ENCODE measurements around the gene EMILIN2.
A peak's percentile ranks its signal among the peaks of the same experiment; 100 is the strongest.
"Not testable (repeated sequence)": the region's sequence is repeated elsewhere in the genome, so short reads cannot be mapped to it uniquely, and the experiment has no call there.

EMILIN2 gene

DNA sequence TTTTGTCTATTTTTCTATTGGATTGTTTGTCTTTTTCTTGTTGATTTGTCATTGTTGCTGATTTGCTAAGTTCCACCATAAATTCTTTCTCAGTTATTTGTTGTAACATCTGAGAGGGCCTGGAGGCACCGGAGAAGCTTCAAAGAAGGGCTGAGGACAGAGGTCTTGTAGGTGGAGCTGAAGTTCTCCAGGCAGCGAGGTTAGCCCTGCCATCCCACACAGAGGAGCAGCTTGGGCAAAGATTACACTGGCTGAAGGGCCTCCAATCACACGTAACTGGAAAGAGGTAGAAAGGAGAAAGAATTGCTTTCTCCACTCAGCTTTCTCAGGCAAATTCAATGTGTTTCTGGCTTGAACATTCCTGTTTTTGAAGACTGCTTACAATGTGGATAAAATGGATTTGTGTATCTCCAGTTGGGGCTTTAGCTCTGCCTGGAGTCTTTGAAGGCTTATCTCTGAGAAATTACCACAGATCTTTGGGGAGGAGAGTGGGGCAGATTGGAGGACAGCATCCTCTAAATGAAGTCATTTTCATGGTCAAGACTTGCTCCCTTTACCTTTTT is 21.1 kb upstream of the EMILIN2 start:
- DNase-seq = no peak
- TF ChIP-seq GATA1 (IDR thresholded peaks at IDR 0.05; ENCODE audit: low read depth, low read length) = no peak
- no peak for TF ChIP-seq POLR2A (IDR thresholded peaks at IDR 0.05; ENCODE audit: low read length)

DNA sequence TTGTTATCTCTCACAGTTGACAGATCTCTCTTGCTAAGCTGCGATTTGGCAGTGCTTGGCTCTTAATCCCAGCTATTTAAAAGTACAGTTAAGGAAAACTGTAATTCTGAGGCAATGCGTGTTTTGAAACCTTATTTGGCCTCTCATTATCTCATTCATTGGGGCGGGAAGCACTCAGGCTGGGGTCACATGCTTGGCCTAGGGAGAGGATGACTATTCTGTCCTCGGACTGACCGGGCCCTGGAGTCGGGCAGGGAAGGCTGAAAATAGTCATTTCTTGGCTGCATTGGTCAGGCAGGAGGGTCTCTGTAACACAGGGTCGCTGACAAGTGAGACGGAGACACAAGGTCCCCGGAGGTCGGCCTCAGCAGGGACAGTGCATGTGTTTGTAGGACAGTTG is 20.2 kb upstream of the EMILIN2 start:
- DNase-seq = no peak
- TF ChIP-seq GATA1 (IDR thresholded peaks at IDR 0.05; ENCODE audit: low read depth, low read length) (no peak), POLR2A (IDR thresholded peaks at IDR 0.05; ENCODE audit: low read length) (no peak)

DNA sequence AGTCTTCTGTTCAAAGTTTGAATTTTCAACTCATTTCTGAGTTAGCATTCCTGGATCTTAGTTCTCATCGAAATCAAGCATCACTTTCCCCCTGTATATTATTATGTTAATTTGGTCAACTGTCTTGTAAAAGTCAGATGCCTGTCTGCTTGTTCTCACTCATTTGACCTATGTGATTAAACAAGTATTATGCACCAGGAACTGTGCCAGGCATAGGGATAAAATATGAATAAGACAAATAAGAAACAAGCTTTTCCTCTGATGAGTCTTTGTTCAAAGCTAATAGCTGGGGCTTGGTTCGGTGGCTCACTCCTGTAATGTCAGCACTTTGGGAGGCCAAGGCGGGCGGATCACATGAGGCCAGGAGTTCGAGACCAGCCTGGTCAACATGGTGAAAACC is 19.7 kb upstream of the EMILIN2 start:
- no peak for DNase-seq

DNA sequence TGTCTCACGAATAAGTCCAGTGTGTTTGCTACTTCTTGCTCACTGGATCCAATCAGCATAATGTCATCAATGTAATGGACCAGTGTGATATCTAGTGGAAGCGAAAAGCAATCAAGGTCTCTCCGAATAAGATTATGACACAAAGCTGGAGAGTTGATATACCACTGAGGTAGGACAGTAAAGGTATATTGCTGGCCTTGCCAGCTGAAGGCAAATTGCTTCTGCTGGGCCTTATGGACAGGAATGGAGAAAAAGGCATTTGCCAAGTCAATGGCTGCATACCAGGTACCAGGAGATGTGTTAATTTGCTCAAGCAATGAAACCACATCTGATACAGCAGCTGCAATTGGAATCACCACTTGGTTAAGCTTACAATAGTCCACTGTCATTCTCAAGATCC is 10.7 kb upstream of the EMILIN2 start:
- not testable (repeated sequence) for DNase-seq

More for the DNA sequence above, 19.7 kb upstream of the EMILIN2 start:
- TF ChIP-seq POLR2A (IDR thresholded peaks at IDR 0.05; ENCODE audit: low read length) = no peak
- TF ChIP-seq GATA1 (IDR thresholded peaks at IDR 0.05; ENCODE audit: low read depth, low read length) = no peak

DNA sequence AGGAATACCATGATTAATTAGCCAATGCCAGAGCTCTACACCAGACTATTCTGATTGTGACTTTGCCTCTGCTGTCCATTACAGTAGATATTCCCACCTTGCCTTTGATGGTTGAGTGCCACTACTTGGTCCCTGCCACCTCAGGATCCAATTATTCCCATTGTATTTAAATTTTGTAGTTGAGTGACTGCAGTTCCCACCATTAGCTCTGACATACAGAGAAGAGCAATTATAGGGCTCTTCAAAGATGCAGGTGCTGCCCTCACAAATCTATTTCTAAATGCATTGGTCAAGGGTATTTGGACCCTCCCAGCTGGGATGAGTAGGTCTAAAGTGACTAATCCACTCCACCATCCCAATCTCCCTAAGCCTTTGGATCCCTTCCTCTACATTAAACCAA is 9.5 kb upstream of the EMILIN2 start:
- DNase-seq = not testable (repeated sequence)

DNA sequence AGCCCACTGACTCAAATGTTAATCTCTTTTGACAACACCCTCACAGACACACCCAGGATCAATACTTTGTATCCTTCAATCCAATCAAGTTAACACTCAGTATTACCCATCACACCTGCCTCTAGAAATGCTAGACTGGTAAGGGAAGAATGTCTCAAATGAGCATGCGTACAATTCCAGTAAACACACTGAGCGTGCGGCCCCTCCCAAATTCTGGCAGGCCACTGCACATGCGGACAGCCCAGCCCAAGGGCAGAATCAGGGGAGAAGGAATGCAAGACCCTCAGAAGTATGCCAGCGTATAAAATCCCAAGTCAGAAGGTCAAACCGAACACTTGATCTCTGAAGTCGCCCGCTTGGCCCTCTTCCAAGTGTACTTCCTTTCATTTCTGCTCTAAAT is 7.6 kb upstream of the EMILIN2 start:
- TF ChIP-seq POLR2A (IDR thresholded peaks at IDR 0.05; ENCODE audit: low read length) (no peak), GATA1 (IDR thresholded peaks at IDR 0.05; ENCODE audit: low read depth, low read length) (no peak)
- no peak for DNase-seq

DNA sequence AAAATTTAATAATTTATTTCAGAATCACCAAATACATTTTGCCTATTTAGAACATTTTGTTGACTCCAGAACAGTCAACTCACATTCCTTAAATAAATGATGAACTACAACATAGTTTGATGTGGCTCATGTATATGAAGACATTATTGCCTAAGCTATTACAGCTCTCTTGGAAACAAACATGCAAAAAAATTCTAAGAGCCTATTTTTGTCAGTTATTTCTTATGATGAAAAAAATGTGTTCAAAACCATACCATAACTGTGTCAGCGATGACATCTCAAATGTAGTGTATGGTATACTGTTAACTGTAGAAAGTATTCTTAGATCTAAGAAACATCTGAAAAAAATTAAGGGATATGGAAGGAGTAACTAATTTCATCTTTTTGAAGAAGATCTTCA is 6.3 kb upstream of the EMILIN2 start:
- no peak for TF ChIP-seq GATA1 (IDR thresholded peaks at IDR 0.05; ENCODE audit: low read depth, low read length)
- no peak for DNase-seq

DNA sequence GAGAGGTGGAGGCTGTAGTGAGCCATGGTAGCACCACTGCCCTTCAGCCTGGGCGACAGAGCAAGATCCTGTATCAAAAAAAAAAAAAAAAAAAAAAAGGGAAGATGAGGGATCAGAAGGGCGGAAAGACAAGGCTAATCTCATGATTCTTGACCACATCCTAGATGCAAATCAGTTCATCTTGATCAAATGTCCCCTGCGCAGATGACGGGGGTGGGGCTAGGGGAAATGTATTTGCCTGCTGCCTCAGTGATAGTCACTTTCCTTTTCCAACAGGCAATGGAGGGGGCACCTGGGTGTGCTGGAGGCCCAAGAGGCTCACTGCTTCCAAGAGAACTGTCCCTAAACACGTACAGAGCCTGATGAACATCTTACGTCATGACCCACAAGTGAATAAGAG is 3.7 kb upstream of the EMILIN2 start:
- no peak for DNase-seq
- TF ChIP-seq GATA1 (IDR thresholded peaks at IDR 0.05; ENCODE audit: low read depth, low read length) = no peak
- TF ChIP-seq POLR2A (IDR thresholded peaks at IDR 0.05; ENCODE audit: low read length) = no peak

DNA sequence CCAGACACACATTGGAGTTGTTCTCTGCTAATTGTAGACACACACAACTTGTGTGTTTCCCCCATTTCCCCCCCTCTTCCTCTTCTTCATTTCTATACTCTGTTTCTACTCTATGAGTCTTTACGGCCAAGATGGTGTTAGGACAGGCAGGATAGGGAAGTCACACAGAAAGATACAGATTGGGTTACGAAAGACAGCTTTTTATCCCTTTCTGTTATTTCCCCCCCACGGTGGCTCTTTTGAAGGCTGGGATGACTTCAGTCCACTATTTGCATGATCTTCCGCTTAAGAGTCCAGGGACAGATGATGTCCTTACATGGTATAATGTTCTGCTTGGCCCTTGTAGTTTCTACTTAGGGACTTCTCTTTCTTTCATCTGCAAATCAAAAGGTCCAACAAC is 1.6 kb upstream of the EMILIN2 start:
- DNase-seq = no peak
- no peak for TF ChIP-seq POLR2A (IDR thresholded peaks at IDR 0.05; ENCODE audit: low read length)
- no peak for TF ChIP-seq GATA1 (IDR thresholded peaks at IDR 0.05; ENCODE audit: low read depth, low read length)

DNA sequence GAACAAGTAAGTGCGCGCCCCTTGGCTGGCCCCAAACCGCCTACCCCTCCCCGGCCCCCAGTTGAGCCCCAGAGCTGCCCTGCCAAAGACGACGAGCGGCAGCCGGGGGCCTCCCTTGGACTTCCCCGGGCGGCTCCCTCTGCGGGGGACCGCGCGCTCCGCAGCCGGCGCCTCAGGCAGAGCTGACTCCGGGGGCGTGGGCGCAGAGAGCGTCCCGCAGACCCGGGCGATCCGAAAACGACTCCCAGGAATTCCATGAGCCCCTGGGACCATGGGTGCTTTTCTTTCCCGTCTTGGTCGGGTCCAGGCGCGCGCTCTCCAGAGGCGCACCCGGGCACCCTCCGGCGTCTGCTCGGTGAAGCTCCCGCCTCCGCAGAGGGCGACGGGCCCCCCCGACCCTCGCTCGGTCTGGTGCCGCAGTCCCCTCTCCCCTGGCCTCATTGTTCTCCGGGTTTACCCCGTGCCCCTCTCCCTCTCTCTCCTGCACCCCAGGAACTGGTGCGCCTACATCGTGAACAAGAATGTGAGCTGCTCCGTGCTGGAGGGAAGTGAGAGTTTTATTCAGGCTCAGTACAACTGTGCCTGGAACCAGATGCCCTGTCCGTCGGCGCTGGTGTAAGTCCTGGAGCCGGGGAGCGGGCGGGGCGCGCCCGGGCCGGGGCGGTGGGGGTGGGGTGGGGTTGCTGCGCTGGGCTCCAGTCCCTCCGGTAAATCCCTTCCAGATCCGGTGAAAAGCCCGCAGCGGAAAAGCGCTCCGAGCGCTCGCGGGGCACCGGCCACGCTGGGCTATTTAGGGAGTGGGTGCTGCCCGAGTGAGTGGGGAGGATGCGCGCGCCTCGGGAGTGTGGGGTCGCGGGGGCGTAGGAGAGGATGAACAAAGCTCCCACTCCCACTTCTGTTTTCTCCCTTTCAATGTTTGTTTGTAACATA is 776 bp downstream of the EMILIN2 start:
- no peak for TF ChIP-seq POLR2A (IDR thresholded peaks at IDR 0.05; ENCODE audit: low read length)
- no peak for TF ChIP-seq GATA1 (IDR thresholded peaks at IDR 0.05; ENCODE audit: low read depth, low read length)
- no peak for DNase-seq

DNA sequence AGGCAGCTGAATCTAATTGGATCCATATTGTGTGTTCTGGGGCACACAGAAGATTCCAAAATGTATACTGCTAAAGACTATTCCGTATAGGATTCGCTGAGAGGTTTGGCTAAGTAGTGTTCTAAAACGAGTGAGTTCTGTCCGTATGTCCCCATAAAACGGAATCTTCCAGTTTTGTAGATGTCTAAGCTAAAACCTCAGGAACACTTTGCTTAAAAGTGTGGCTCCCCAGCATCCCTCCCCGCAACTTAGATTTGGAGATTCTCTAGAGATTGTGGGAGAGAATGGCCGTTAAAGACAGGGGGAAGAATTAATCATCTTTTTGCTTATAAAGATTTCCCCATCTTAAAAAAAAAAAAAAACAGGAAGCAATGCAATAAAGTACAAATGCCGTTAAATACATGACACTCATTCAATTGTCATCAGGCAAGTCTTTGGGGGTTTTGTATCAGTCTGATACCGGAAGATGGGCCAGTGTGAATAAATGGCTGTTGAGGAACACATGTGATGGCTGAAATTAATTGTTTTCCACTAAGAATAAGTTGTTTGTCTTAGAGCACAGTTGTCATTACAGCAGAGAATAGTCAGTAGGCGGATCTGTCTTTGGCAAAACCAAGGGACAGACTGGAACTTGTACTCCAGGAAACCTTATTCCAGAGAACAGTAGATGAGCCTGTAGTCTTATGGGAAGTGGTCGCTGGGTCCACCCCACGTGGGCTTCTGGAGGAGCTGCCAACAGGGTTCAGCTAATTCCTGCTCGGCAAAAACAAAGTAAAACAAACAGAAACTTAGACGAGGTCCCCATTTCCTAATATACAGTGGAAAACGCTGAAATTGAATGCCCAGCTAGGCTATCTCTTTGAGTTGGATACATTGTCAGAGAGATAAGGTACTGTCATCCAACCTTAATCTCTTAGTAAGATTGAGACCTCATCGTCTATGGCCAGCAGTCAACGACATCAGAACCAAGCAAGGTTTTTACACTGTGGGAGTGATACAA is 1.7 kb downstream of the EMILIN2 start:
- TF ChIP-seq POLR2A (IDR thresholded peaks at IDR 0.05; ENCODE audit: low read length) (peak; percentile 41), GATA1 (IDR thresholded peaks at IDR 0.05; ENCODE audit: low read depth, low read length) (no peak)
- DNase-seq = no peak

DNA sequence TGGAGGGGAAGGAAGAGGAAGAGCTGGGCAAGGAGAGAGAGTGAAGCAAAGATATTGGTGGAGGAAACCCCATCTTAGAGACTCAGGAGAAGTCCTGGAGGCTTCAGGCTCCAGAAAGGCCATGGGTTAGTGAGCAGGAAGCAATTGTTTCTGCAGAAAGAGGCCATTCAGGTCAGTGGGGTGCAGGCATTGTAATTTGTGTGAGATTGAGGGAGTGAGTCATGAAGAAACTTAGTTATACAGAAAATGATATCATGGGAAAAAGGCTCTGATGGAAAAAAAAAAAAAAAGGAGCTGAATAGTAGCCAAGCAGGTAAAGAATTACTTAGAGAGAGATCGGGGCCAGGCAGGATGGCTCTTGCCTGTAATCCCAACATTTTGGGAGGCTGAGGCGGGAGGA is 4.0 kb downstream of the EMILIN2 start:
- DNase-seq = no peak
- no peak for TF ChIP-seq GATA1 (IDR thresholded peaks at IDR 0.05; ENCODE audit: low read depth, low read length)
- no peak for TF ChIP-seq POLR2A (IDR thresholded peaks at IDR 0.05; ENCODE audit: low read length)

DNA sequence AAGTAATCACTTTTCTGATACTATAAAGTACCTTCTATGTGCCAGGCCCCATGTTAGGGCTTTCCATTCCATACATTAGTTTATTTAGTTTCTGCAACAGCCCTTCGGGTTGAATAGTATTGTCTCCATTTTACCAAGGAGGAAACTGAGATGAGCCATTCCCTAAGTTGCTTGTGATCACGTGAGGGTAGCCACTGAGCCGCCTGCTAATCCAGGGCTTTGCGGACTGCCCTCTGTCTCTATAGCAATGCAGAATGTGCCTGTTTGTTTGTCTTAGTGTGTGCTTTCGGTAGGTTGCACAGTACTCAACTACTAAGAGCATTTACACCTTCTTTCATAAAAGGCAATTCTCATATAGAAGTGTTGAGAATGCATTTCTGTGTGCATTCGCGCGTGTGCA is 5.0 kb downstream of the EMILIN2 start:
- DNase-seq = no peak
- no peak for TF ChIP-seq POLR2A (IDR thresholded peaks at IDR 0.05; ENCODE audit: low read length)
- TF ChIP-seq GATA1 (IDR thresholded peaks at IDR 0.05; ENCODE audit: low read depth, low read length) = no peak

DNA sequence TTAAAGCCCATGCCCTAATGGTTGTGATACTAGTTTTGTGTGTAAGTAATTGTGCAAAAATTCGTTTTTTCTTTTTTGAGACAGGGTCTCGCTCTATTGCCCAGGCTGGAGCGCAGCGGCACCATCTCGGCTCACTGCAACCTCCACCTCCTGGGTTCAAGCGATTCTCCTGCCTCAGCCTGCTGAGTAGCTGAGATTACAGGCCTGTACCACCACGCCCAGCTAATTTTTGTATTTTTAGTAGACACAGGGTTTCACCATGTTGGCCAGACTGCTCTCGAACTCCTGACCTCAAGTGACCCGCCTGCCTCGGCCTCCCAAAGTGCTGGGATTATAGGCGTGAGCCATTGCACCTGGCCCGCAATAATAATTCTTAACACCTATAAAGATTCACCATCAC is 5.7 kb downstream of the EMILIN2 start:
- DNase-seq = not testable (repeated sequence)
